Body of pancreas (tissue), 4 donors: ENCODE results near the gene PIANP. TPM values are rescaled to one million over a fixed set of nuclear protein-coding genes. Genes with fewer than 3 reads are reported as not detected.

ENCODE experiments used
- ATAC-seq: fragments of 150-250 bp; one replicate; pipeline ENCODE4 v1.9.1; 2016
- DNase-seq, 4 donors: peaks; one replicate each; pipeline ENCODE4 v3.0.0-alpha.2; 2019
- H3K27ac ChIP-seq, 4 donors: fragments of 200-600 bp; sonication (generic); 1 replicate in 3 of 4; 2 replicates in 1 of 4; pipeline versions ENCODE4 v1.5.1 to v1.6.1; 2016 to 2019; ENCODE audit warnings: mild to moderate bottlenecking in 1 of 4, mixed read lengths in 1 of 4, moderate library complexity in 1 of 4
- H3K27me3 ChIP-seq, 2 donors: fragments of 200-600 bp; sonication (generic); one replicate each; pipeline ENCODE4 v1.6.0; 2016; ENCODE audit warnings: mild to moderate bottlenecking in 1 of 2
- H3K36me3 ChIP-seq, 2 donors: fragments of 200-600 bp; sonication (generic); replicated peaks in 1 of 2; 2 replicates each; pipeline ENCODE4 v1.5.1; 2016; ENCODE audit warnings: low read depth in 2 of 2; ENCODE audit not compliant: insufficient read depth in 1 of 2
- H3K4me1 ChIP-seq: fragments of 200-600 bp; sonication (generic); one replicate; pipeline ENCODE4 v1.6.0; 2016
- H3K4me3 ChIP-seq, 2 donors: fragments of 200-600 bp; sonication (generic); 1 replicate in 1 of 2; 2 replicates in 1 of 2; pipeline ENCODE4 v1.5.1; 2016 to 2019
- H3K9me3 ChIP-seq, 3 donors: fragments of 200-600 bp; sonication (generic); 1 replicate in 2 of 3; 2 replicates in 1 of 3; pipeline ENCODE4 v1.5.1; 2016
- CTCF ChIP-seq, 7 experiments: fragments of 450-650 bp in 4 of 7; fragments of 200-600 bp in 3 of 7; sonication (generic) in 3 of 7; IDR thresholded peaks; one replicate each; pipeline ENCODE4 v1.5.1; 2016 to 2019; ENCODE audit warnings: antibody characterized with exemption in 7 of 7
- POLR2A ChIP-seq, 3 donors: fragments of 450-650 bp; IDR thresholded peaks; one replicate each; pipeline ENCODE4 v1.6.1; 2016; ENCODE audit warnings: antibody characterized with exemption in 3 of 3, mild to moderate bottlenecking in 2 of 3
- WGBS, 2 donors: methylation state at CpG; one replicate each; pipeline ENCODE4 v1.1.5; 2017; 5-methylcytosine and 5-hydroxymethylcytosine counted together
- intact Hi-C: fragments of 100-400 bp; cut with DNase I; formaldehyde crosslinking; loops from one replicate; pipeline ENCODE4 v1.15.1; 2023
- total RNA-seq, 2 donors: library from RNA; depleted of rRNA; stranded (reverse); fragments of >200 nt; gene quantifications; one replicate each; pipeline ENCODE4 v1.1.0, GENCODE V29; 2016

PIANP gene
- total RNA-seq, 2 donors from 2014 or later: not detected

- Histone ChIP-seq H3K4me3 (no peak overlapping the region), H3K36me3 (peaks cover 9 to 21% of the 10 kb centered on the region in 2 donors), H3K27ac (no peak overlapping the region), H3K27me3 (no peaks in the 10 kb centered on the region), H3K4me1 (peaks cover 4% of the 10 kb centered on the region), H3K9me3 (no peaks in the 10 kb centered on the region)
- 87 to 90% methylated on average over 11 to 12 of the region's 12 CpGs for WGBS, 2 donors
- DNase-seq: no peak
- no peak for TF ChIP-seq CTCF (IDR thresholded peaks at IDR 0.05)
- TF ChIP-seq POLR2A (IDR thresholded peaks at IDR 0.05): no peak
- no peak for ATAC-seq
- intact Hi-C loops: no loop called here
Measured at GRCh38 chr12:6652391-6652790, 48.2 kb downstream of the PIANP start.

GRCh38 chr12:6650832-6651231, 49.8 kb downstream of the PIANP start:
- Histone ChIP-seq H3K9me3 (no peaks in the 10 kb centered on the region), H3K4me1 (peaks cover 10% of the 10 kb centered on the region), H3K27ac (no peak overlapping the region), H3K27me3 (no peaks in the 10 kb centered on the region), H3K36me3 (peaks cover 8 to 20% of the 10 kb centered on the region in 2 donors), H3K4me3 (no peak overlapping the region)
- ATAC-seq (no peak), DNase-seq (no peak)
- 87 to 89% methylated on average over 6 to 8 of the region's 8 CpGs for WGBS, 2 donors
- TF ChIP-seq POLR2A (IDR thresholded peaks at IDR 0.05): no peak
- intact Hi-C loops: no loop called here

- Histone ChIP-seq H3K27ac (peak within 1 kb of the TSS in 1 of 4 donors; percentile 46), H3K27me3 (no peaks in the 10 kb centered on the region), H3K9me3 (no peaks in the 10 kb centered on the region), H3K4me3 (peak within 1 kb of the TSS in 1 of 2 donors; percentile 24), H3K36me3 (peaks cover 0 to 12% of the 10 kb centered on the region in 2 donors), H3K4me1 (peaks cover 10% of the 10 kb centered on the region)
- TF ChIP-seq POLR2A (IDR thresholded peaks at IDR 0.05): peak in 2 of 3 donors; percentile 49 to 56
- TF ChIP-seq CTCF (IDR thresholded peaks at IDR 0.05): no peak
- intact Hi-C loops: no loop called here
- peak; percentile 78 to 90 (median 84) for DNase-seq
- WGBS, 2 donors: 3 to 10% methylated on average over 14 to 38 of the region's 38 CpGs
- peak; percentile 95 for ATAC-seq
Measured at GRCh38 chr12:6647083-6647604, 53.5 kb downstream of the PIANP start, which contains the start of gene ACRBP. Gene ACRBP (minus strand): TSS chr12:6647432. CDS start chr12:6647366, 66 bp downstream.

GRCh38 chr12:6646276-6647082, 54.1 kb downstream of the PIANP start:
- intact Hi-C loops: no loop called here
- no peaks in the 10 kb centered on the region for H3K9me3 ChIP-seq
- peak overlapping the region in 1 of 4 donors; percentile 46 for H3K27ac ChIP-seq
- H3K4me1 ChIP-seq: peaks cover 10% of the 10 kb centered on the region
- H3K36me3 ChIP-seq: peaks cover 0 to 11% of the 10 kb centered on the region in 2 donors
- no peak for TF ChIP-seq CTCF (IDR thresholded peaks at IDR 0.05)
- no peak for TF ChIP-seq POLR2A (IDR thresholded peaks at IDR 0.05)
- ATAC-seq (peak; percentile 19), DNase-seq (no peak)
- peak overlapping the region in 1 of 2 donors; percentile 24 for H3K4me3 ChIP-seq
- no peaks in the 10 kb centered on the region for H3K27me3 ChIP-seq
- WGBS, 2 donors: 48 to 60% methylated on average over 26 to 28 of the region's 28 CpGs

GRCh38 chr12:6644903-6645302, 55.7 kb downstream of the PIANP start:
- intact Hi-C loops: no loop called here
- DNase-seq: peak in 1 of 4 donors; percentile 25
- no peaks in the 10 kb centered on the region for H3K27me3 ChIP-seq
- ATAC-seq: no peak
- H3K4me1 ChIP-seq: peaks cover 10% of the 10 kb centered on the region
- H3K36me3 ChIP-seq: no peaks in the 10 kb centered on the region
- H3K4me3 ChIP-seq: no peak overlapping the region
- no peak for TF ChIP-seq POLR2A (IDR thresholded peaks at IDR 0.05)
- no peak for TF ChIP-seq CTCF (IDR thresholded peaks at IDR 0.05)
- 34 to 37% methylated on average over 5 of the region's 5 CpGs for WGBS, 2 donors
- H3K9me3 ChIP-seq: no peaks in the 10 kb centered on the region
- peak overlapping the region in 1 of 4 donors; percentile 57 for H3K27ac ChIP-seq
